Keratinocyte (primary cell): Measurements from ENCODE around the gene KSR1. TPM values are rescaled to one million over a fixed set of nuclear protein-coding genes. Genes with fewer than 3 reads are reported as not detected.
"Not testable (repeated sequence)": the region's sequence is repeated elsewhere in the genome, so short reads cannot be mapped to it uniquely, and the experiment has no call there.

Experiments
- DNase-seq: peaks from one replicate; pipeline ENCODE4 v3.0.0-alpha.2; 2011; ENCODE audit warnings: low read depth, missing footprints, low spot score
- FAIRE-seq: peaks from 2 replicates; lab custom pipeline; 2011; peaks lifted over from hg19 to GRCh38; lab: Jason Lieb, UNC
- H2AFZ ChIP-seq: 2 replicates; pipeline ENCODE4 v1.6.0; 2012; ENCODE audit warnings: low read length, control low read depth, inconsistent platforms; ENCODE audit not compliant: control insufficient read depth
- H3K27ac ChIP-seq: 2 replicates; pipeline ENCODE4 v1.5.1; 2011; ENCODE audit warnings: low read length; ENCODE audit not compliant: control insufficient read depth, insufficient read depth
- H3K27me3 ChIP-seq: 3 replicates; pipeline ENCODE4 v1.6.0; 2011; ENCODE audit warnings: low read length; ENCODE audit not compliant: control insufficient read depth, insufficient read depth; ENCODE audit errors: extremely low read depth
- H3K36me3 ChIP-seq, 2 experiments: 2 replicates in 1 of 2; 3 replicates in 1 of 2; pipeline ENCODE4 v1.5.1; 2011; ENCODE audit warnings: low read length in 2 of 2, mild to moderate bottlenecking in 1 of 2; ENCODE audit not compliant: control insufficient read depth in 2 of 2, insufficient read depth in 2 of 2; ENCODE audit errors: extremely low read depth in 1 of 2
- H3K4me1 ChIP-seq: 3 replicates; pipeline ENCODE4 v1.5.1; 2011; ENCODE audit warnings: low read length; ENCODE audit not compliant: control insufficient read depth, insufficient read depth; ENCODE audit errors: extremely low read depth
- H3K4me2 ChIP-seq: 3 replicates; pipeline ENCODE4 v1.6.0; 2011; ENCODE audit warnings: low read depth, low read length; ENCODE audit not compliant: control insufficient read depth, insufficient read depth; ENCODE audit errors: extremely low read depth
- H3K4me3 ChIP-seq, 3 experiments: fragments of 200-600 bp in 1 of 3; sonication (generic) in 1 of 3; 2 replicates in 2 of 3; 3 replicates in 1 of 3; pipeline ENCODE4 v1.5.1; 2011 to 2016; ENCODE audit warnings: low read length in 3 of 3, mild to moderate bottlenecking in 3 of 3, control low read depth in 2 of 3, inconsistent platforms in 1 of 3, low read depth in 1 of 3, mixed read lengths in 1 of 3, mixed run types in 1 of 3, moderate library complexity in 1 of 3; ENCODE audit not compliant: control insufficient read depth in 2 of 3, insufficient read depth in 2 of 3; ENCODE audit errors: extremely low read depth in 1 of 3
- H3K79me2 ChIP-seq: 2 replicates; pipeline ENCODE4 v1.6.0; 2012; ENCODE audit warnings: low read length; ENCODE audit not compliant: control insufficient read depth, insufficient read depth
- H3K9ac ChIP-seq: 3 replicates; pipeline ENCODE4 v1.6.0; 2011; ENCODE audit warnings: low read length; ENCODE audit not compliant: control insufficient read depth, insufficient read depth; ENCODE audit errors: extremely low read depth
- H3K9me1 ChIP-seq: 3 replicates; pipeline ENCODE4 v1.6.0; 2011; ENCODE audit warnings: low read length; ENCODE audit not compliant: control insufficient read depth, insufficient read depth; ENCODE audit errors: extremely low read depth
- H3K9me3 ChIP-seq: 2 replicates; pipeline ENCODE4 v1.5.1; 2012; ENCODE audit warnings: low read depth, low read length; ENCODE audit not compliant: control insufficient read depth
- H4K20me1 ChIP-seq: 3 replicates; pipeline ENCODE4 v1.6.0; 2011; ENCODE audit warnings: low read length; ENCODE audit not compliant: control insufficient read depth, insufficient read depth; ENCODE audit errors: extremely low read depth
- EZH2 ChIP-seq: IDR thresholded peaks from one replicate; pipeline ENCODE4 v1.6.1; 2012; ENCODE audit warnings: inconsistent platforms, mild to moderate bottlenecking, low read length, moderate library complexity
- dilution Hi-C: fragments of 300-500 bp; cut with MboI; formaldehyde crosslinking; loops from one replicate; pipeline ENCODE4 v1.7.0; 2020; ENCODE audit warnings: low sequenced_read_pairs; ENCODE audit not compliant: extremely low pct_ligation_motif_present
- polyA plus RNA-seq, 5 experiments: library from polyadenylated mRNA; depleted of rRNA in 3 of 5; stranded (reverse) in 3 of 5; stranded (forward) in 1 of 5; unstranded in 1 of 5; fragments of >200 nt; gene quantifications; 1 replicate in 1 of 5; 2 replicates in 3 of 5; 3 replicates in 1 of 5; pipeline versions ENCODE4 v1.2.1 to v1.2.3, GENCODE V29; 2011 to 2012; ENCODE audit warnings: missing spikeins in 2 of 5, low read depth in 1 of 5, low replicate concordance in 1 of 5
- TF ChIP-seq, protein P1 (sequence below), 3 experiments: IDR thresholded peaks in 1 of 3; conservative IDR thresholded peaks in 1 of 3; optimal IDR thresholded peaks in 1 of 3; 2 replicates in 2 of 3; 3 replicates in 1 of 3; pipeline versions ENCODE3 to v1.5.1; 2011; ENCODE audit warnings: low read length in 3 of 3, mild to moderate bottlenecking in 3 of 3, moderate library complexity in 2 of 3, control low read depth in 1 of 3, inconsistent platforms in 1 of 3; ENCODE audit not compliant: insufficient read depth in 2 of 3; ENCODE audit errors: extremely low read depth in 1 of 3

The KSR1 gene
- polyA plus RNA-seq, 1 donor (not counting 4 experiments of a cell fraction or from before 2014, with no cell fraction given) = 1.3 TPM

DNA sequence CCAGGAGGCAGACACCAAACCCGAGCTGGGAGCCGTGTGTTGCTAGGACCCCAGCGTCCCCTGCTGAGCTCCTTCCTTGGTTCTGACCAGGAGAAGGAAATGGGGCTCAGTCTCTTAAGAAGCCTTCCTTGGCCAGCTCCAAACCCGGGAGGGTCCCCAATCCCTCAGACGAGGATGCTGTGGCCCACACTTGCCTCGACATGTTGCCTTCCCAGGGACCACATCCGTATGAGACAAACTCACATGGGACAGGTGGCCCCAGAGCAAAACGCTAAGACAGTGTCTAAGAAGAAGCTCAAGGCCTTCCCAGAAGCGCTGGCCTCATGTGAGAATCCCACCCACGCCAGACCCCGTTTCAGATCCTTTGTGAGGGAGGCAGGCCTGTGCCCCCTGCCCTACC, 194.6 kb downstream of the KSR1 start:
- dilution Hi-C loops = no loop called here
- TF ChIP-seq EZH2 = no peak
- TF ChIP-seq, protein P1, sequence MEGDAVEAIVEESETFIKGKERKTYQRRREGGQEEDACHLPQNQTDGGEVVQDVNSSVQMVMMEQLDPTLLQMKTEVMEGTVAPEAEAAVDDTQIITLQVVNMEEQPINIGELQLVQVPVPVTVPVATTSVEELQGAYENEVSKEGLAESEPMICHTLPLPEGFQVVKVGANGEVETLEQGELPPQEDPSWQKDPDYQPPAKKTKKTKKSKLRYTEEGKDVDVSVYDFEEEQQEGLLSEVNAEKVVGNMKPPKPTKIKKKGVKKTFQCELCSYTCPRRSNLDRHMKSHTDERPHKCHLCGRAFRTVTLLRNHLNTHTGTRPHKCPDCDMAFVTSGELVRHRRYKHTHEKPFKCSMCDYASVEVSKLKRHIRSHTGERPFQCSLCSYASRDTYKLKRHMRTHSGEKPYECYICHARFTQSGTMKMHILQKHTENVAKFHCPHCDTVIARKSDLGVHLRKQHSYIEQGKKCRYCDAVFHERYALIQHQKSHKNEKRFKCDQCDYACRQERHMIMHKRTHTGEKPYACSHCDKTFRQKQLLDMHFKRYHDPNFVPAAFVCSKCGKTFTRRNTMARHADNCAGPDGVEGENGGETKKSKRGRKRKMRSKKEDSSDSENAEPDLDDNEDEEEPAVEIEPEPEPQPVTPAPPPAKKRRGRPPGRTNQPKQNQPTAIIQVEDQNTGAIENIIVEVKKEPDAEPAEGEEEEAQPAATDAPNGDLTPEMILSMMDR (optimal IDR thresholded peaks at IDR 0.05 in 1 of 3, IDR thresholded peaks at IDR 0.05 in 1 of 3, conservative IDR thresholded peaks at IDR 0.05 in 1 of 3; ENCODE audit: extremely low read depth in 1 of 3, insufficient read depth in 2 of 3, low read length in 3 of 3) = no peak
- no peaks in the 10 kb centered on the region for H3K9me3 ChIP-seq

DNA sequence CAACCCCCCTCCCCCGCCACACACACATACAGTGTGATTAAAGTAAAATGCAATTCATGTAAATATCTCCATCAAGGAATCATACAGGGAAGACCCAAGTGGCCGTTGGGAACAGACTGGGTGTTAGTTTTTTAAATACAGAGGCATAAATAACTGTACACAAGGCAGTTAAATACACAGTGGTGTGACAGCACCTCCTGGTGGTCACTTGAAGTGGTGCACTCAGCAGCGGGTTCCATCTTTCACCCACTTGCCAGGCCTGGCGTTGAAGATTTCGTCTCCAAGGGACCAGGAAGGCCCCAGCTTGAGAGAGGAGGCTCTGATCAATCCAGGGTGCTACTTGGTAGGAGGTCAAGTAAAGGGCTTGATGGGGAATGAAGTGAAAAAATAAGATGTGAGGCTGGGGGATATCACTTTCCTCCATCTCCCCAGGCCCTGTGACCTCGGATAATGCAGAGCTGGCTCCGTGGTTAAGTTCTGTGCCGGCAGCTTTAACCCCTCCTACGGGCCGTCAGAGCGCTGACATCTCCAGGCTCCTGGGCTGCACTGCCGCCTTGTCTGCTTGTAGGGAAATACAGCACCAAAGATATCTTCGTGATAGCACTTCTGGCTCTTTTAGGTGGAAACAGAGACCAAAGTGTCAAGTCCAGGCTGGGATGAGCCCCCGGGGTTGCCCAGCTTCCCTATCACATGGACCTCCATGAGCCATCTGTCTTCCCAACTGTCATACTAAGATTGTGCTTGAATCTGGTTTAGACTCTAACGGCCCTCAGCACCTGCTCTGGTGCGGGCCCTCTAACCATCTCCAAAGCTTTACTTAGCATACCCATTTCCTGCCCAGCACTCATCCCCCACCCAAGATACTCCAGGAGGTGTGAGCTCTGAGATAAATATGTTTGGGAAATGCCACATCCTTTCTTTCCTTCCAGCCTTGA, 195.4 kb downstream of the KSR1 start:
- H3K9me1 ChIP-seq = no peaks in the 10 kb centered on the region
- no peak overlapping the region for H2AFZ ChIP-seq
- TF ChIP-seq, protein P1 (optimal IDR thresholded peaks at IDR 0.05 in 1 of 3, IDR thresholded peaks at IDR 0.05 in 1 of 3, conservative IDR thresholded peaks at IDR 0.05 in 1 of 3; ENCODE audit: extremely low read depth in 1 of 3, insufficient read depth in 2 of 3, low read length in 3 of 3) = peak; percentile 42 to 73 (median 70)
- TF ChIP-seq EZH2 = no peak
- H3K79me2 ChIP-seq = no peaks in the 10 kb centered on the region
- DNase-seq (no peak), FAIRE-seq (peak; percentile 32)
- H3K9ac ChIP-seq = no peak overlapping the region
- H3K9me3 ChIP-seq = no peaks in the 10 kb centered on the region
- dilution Hi-C loops = no loop called here
- no peak overlapping the region for H3K4me3 ChIP-seq
- no peak overlapping the region for H3K4me2 ChIP-seq
- H4K20me1 ChIP-seq = no peaks in the 10 kb centered on the region
- no peaks in the 10 kb centered on the region for H3K27me3 ChIP-seq
- H3K4me1 ChIP-seq = peaks cover 3% of the 10 kb centered on the region
- no peak overlapping the region for H3K27ac ChIP-seq
- no peaks in the 10 kb centered on the region for H3K36me3 ChIP-seq

More for the DNA sequence above, 194.6 kb downstream of the KSR1 start:
- no peak overlapping the region for H3K9ac ChIP-seq
- no peak overlapping the region for H3K27ac ChIP-seq
- DNase-seq (no peak), FAIRE-seq (no peak)
- H3K4me1 ChIP-seq = peaks cover 3% of the 10 kb centered on the region
- H3K36me3 ChIP-seq = no peaks in the 10 kb centered on the region
- H3K4me3 ChIP-seq = no peak overlapping the region
- no peaks in the 10 kb centered on the region for H4K20me1 ChIP-seq
- H3K79me2 ChIP-seq = no peaks in the 10 kb centered on the region
- H3K9me1 ChIP-seq = no peaks in the 10 kb centered on the region
- H3K4me2 ChIP-seq = no peak overlapping the region
- no peak overlapping the region for H2AFZ ChIP-seq
- no peaks in the 10 kb centered on the region for H3K27me3 ChIP-seq

DNA sequence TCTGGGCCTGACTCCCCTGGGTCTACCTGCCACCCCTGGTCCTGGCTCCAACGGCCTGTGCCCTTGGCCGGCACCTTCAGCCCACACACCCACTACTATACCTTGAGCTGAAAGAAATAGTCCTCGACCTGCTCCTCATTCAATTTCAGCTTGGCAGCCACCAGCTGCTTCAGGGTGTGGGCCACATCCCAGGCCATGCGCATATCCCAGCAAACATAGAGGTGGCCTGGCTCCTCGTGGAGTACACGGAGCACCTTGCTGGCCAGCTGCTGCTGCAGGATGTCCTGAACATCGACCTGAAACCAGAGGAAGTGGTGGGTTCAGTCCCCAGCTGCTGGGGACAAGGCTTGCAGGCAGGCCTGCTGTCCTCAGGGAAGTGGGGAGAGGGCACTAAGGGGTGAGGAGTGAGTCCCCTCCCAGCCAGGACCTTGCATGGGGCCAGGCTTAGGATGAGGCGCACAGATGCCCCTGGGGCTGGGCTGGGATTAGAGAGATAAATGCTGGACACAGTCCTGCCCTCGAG, 197.3 kb downstream of the KSR1 start:
- H3K4me2 ChIP-seq, FAIRE-seq, H3K27me3 ChIP-seq, H4K20me1 ChIP-seq, dilution Hi-C loops, H3K4me3 ChIP-seq, H3K36me3 ChIP-seq, H3K27ac ChIP-seq, H3K79me2 ChIP-seq, DNase-seq, H2AFZ ChIP-seq, H3K4me1 ChIP-seq, H3K9me3 ChIP-seq, H3K9me1 ChIP-seq, H3K9ac ChIP-seq: not testable (repeated sequence)
